ENCODE results near the gene GLRX5.

GRCh38 chr14:95538801-95539509 lies 4.1 kb downstream of the GLRX5 start:
- no peak for TF ChIP-seq CTCF (IDR thresholded peaks at IDR 0.05)
- TF ChIP-seq POLR2A (IDR thresholded peaks at IDR 0.05) = no peak
